ENCODE results near the gene HLF.
A peak's percentile ranks its signal among the peaks of the same experiment; 100 is the strongest.

HLF gene, protein sequence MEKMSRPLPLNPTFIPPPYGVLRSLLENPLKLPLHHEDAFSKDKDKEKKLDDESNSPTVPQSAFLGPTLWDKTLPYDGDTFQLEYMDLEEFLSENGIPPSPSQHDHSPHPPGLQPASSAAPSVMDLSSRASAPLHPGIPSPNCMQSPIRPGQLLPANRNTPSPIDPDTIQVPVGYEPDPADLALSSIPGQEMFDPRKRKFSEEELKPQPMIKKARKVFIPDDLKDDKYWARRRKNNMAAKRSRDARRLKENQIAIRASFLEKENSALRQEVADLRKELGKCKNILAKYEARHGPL

DNA sequence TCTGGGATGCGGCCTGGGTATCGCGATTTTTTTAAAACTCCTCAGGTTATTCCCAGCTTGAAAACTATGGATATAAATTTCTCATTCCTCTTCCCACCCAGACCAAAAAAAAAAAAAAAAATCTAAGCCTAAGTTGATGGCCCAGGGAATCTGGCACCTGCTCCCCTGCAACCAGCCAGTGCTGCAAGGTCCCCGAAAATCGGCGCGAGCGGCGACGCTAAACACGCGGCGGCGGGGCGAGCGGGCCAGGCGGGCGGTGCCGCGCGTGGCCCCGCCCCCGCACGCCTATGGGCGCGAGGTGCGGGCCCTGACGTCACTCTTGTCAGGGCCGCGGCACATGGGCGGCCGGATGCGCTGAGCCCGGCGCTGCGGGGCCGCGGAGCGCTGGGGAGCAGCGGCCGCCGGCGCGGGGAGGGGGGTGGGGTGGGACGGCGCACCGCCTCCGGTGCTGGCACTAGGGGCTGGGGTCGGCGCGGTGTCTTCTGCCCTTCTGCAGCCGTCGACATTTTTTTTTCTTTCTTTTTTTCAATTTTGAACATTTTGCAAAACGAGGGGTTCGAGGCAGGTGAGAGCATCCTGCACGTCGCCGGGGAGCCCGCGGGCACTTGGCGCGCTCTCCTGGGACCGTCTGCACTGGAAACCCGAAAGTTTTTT is at the start of gene HLF:
HLF (plus strand) TSS at position 316 of the 654 bp plus-strand sequence. CDS start 525 bp downstream, outside the sequence.
- H3K4me1 ChIP-seq (ENCODE audit: insufficient read depth, low read length), result peaks cover 11% of the 10 kb centered on the region; the same call in 1 of the 2 replicates
- H3K9ac ChIP-seq (ENCODE audit: low read depth, low read length), result no peak within 1 kb of the TSS
- H3K4me3 ChIP-seq (ENCODE audit: low read length), result peak within 1 kb of the TSS; percentile 61
- H3K9me3 ChIP-seq (ENCODE audit: insufficient read depth, low read depth, low read length), result no peaks in the 10 kb centered on the region
- H3K27ac ChIP-seq (ENCODE audit: low read length), result no peak within 1 kb of the TSS
- H3K36me3 ChIP-seq (ENCODE audit: insufficient read depth, low read depth, low read length), result no peaks in the 10 kb centered on the region
- peaks cover 91% of the 10 kb centered on the region for H3K27me3 ChIP-seq (ENCODE audit: insufficient read depth, low read length)

DNA sequence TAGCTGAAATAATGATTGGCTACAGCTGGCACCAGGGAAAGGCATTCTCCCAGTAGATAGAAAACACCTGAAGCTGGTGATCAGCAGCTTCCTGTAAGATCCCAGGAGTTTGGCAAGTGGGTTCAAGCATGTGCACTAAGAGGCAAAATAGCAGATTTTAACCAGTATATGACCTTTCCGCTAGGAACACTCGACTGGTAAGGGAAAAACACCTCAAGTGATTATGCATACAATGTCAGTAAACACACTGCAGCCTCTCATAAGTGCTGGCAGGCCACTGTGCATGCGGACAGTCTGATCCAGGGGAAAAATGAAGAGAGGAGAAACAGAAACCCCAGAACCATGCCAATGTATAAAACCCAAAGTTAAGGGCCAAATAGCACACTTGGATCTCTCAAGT is 49.0 kb upstream of the HLF start:
- no peaks in the 10 kb centered on the region for H3K36me3 ChIP-seq (ENCODE audit: insufficient read depth, low read depth, low read length)
- no peaks in the 10 kb centered on the region for H3K9me3 ChIP-seq (ENCODE audit: insufficient read depth, low read depth, low read length)
- H3K4me1 ChIP-seq (ENCODE audit: insufficient read depth, low read length), result no peaks in the 10 kb centered on the region
- no peak overlapping the region for H3K4me3 ChIP-seq (ENCODE audit: low read length)
- H3K27me3 ChIP-seq (ENCODE audit: insufficient read depth, low read length), result no peaks in the 10 kb centered on the region
- H3K9ac ChIP-seq (ENCODE audit: low read depth, low read length), result no peak overlapping the region
- no peak overlapping the region for H3K27ac ChIP-seq (ENCODE audit: low read length)

DNA sequence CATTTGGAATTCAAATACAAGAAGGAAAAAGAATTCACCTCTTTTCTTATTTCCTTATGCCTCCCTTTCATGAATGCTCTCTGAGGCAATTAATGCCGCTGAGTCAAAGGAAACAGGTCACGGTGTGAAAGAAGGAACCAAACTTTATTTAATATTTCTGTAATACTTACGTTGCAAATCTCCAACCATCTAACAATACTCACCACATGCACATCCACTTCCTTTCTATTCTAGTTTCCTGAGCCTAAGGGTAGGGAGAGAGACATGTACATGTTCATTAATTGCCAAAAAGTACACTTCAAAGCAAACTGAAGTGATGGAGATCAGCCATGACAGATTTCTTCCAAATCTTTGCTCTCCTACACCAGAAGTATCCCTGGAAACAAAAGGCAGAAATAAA is 47.9 kb upstream of the HLF start:
- no peak overlapping the region for H3K27ac ChIP-seq (ENCODE audit: low read length)
- H3K36me3 ChIP-seq (ENCODE audit: insufficient read depth, low read depth, low read length), result no peaks in the 10 kb centered on the region
- no peaks in the 10 kb centered on the region for H3K27me3 ChIP-seq (ENCODE audit: insufficient read depth, low read length)
- no peak overlapping the region for H3K4me3 ChIP-seq (ENCODE audit: low read length)
- no peaks in the 10 kb centered on the region for H3K4me1 ChIP-seq (ENCODE audit: insufficient read depth, low read length)
- no peaks in the 10 kb centered on the region for H3K9me3 ChIP-seq (ENCODE audit: insufficient read depth, low read depth, low read length)
- no peak overlapping the region for H3K9ac ChIP-seq (ENCODE audit: low read depth, low read length)

DNA sequence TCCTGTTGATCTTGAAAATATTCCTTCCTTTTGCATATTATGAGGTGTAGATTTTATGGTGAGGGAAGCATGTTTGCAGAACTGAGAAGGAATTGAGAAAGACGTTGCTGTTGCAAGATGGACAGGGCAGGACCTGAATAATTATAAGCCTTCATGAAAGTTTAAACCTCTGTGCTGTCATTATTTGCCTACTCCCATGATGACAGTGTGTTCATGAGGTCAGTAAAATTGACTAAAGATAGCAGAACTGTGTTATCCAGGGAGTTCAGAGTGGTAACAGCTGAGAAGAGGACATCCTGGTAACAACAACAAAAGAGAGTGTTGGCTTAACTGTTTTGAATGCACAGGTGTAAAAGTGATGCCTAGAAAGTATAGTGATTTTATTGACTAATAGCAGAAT is 45.3 kb upstream of the HLF start:
- Histone ChIP-seq H3K4me3 (ENCODE audit: low read length) (no peak overlapping the region), H3K27ac (ENCODE audit: low read length) (no peak overlapping the region), H3K36me3 (ENCODE audit: insufficient read depth, low read depth, low read length) (no peaks in the 10 kb centered on the region), H3K9ac (ENCODE audit: low read depth, low read length) (no peak overlapping the region), H3K9me3 (ENCODE audit: insufficient read depth, low read depth, low read length) (no peaks in the 10 kb centered on the region), H3K27me3 (ENCODE audit: insufficient read depth, low read length) (no peaks in the 10 kb centered on the region), H3K4me1 (ENCODE audit: insufficient read depth, low read length) (no peaks in the 10 kb centered on the region)

DNA sequence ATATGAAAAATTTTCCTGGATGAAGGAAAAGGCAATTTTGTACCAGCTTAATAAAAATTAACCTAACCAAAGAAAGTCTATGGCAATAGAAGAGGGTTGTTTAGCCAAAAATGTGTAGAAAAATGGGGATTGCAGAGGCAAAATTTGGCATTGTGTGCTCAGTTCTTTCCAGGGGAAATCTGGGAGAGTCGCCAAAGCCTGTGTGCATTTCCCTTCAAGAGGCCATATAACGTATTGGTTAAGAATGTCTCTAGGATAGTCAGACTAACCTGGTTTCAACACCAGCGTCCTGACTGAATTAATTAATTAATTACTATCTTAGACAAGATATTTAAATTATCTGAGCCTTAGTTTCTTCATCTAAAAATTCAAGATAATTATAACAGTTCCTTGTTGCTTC is 44.8 kb upstream of the HLF start:
- Histone ChIP-seq H3K9me3 (ENCODE audit: insufficient read depth, low read depth, low read length) (no peaks in the 10 kb centered on the region), H3K4me3 (ENCODE audit: low read length) (no peak overlapping the region), H3K27ac (ENCODE audit: low read length) (no peak overlapping the region), H3K4me1 (ENCODE audit: insufficient read depth, low read length) (no peaks in the 10 kb centered on the region), H3K27me3 (ENCODE audit: insufficient read depth, low read length) (no peaks in the 10 kb centered on the region), H3K36me3 (ENCODE audit: insufficient read depth, low read depth, low read length) (no peaks in the 10 kb centered on the region), H3K9ac (ENCODE audit: low read depth, low read length) (no peak overlapping the region)

DNA sequence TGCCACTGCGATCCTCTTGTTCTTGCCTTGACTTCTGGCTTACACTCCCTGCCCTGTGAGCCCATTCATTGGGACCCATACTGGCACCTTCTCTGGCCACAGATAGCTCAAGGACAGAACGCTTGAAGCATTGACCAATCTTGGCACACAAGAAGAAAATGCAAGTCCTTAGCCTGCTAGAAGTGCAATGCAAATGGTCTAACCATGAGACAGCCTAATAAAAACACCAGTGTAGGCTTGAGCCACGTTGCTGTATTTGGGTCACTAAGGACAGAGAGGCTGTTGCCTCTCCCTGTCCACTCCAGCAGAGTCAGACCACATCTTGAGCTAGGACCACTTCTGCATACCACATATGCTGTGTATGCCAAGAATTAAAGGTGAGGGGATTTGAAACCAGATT is 41.2 kb upstream of the HLF start:
- Histone ChIP-seq H3K9ac (ENCODE audit: low read depth, low read length) (no peak overlapping the region), H3K9me3 (ENCODE audit: insufficient read depth, low read depth, low read length) (no peaks in the 10 kb centered on the region), H3K4me3 (ENCODE audit: low read length) (no peak overlapping the region), H3K27ac (ENCODE audit: low read length) (no peak overlapping the region), H3K27me3 (ENCODE audit: insufficient read depth, low read length) (no peaks in the 10 kb centered on the region), H3K4me1 (ENCODE audit: insufficient read depth, low read length) (no peaks in the 10 kb centered on the region), H3K36me3 (ENCODE audit: insufficient read depth, low read depth, low read length) (no peaks in the 10 kb centered on the region)

DNA sequence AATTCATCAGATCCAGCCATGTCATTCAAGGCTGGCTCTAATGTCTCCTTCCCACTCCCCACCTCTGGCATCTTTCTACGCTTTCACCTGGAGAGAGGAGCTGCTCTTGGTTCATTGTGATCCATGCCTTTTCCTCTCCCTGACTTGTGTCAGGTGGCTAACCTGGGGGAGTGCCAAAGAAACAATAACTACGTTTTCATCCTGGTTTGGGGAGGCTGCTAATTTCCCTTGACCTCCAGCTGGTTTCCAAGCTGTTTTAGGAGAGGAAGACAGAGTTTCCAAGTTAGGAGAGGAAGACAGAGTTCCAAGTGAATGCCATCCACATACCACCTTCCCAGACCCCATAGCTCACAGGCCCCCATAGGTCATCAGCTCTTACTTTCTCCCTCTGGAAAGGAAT is 40.0 kb upstream of the HLF start:
- H3K36me3 ChIP-seq (ENCODE audit: insufficient read depth, low read depth, low read length), result no peaks in the 10 kb centered on the region
- no peak overlapping the region for H3K27ac ChIP-seq (ENCODE audit: low read length)
- no peaks in the 10 kb centered on the region for H3K9me3 ChIP-seq (ENCODE audit: insufficient read depth, low read depth, low read length)
- H3K27me3 ChIP-seq (ENCODE audit: insufficient read depth, low read length), result no peaks in the 10 kb centered on the region
- no peak overlapping the region for H3K9ac ChIP-seq (ENCODE audit: low read depth, low read length)
- H3K4me3 ChIP-seq (ENCODE audit: low read length), result no peak overlapping the region
- H3K4me1 ChIP-seq (ENCODE audit: insufficient read depth, low read length), result no peaks in the 10 kb centered on the region

DNA sequence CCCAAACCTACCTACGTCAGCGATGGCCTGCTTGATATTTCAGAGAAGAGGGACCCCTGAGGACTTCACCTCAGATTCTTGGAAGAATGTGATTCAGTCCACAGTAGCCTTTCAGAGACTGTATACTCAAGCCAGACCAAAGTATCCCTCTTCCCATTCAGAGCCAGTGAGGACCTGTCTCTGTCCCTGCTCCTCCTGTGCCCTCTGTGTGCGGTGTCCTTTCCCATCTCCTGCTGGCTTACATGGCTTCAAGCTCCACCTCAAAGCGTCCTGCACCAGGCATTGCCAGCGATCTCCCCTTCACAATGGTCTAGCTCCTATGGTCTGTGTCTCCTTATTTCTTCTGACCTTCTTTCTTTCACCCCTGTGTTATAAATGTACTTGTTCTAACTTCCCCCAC is 39.5 kb upstream of the HLF start:
- Histone ChIP-seq H3K9me3 (ENCODE audit: insufficient read depth, low read depth, low read length) (no peaks in the 10 kb centered on the region), H3K27ac (ENCODE audit: low read length) (no peak overlapping the region), H3K4me1 (ENCODE audit: insufficient read depth, low read length) (no peaks in the 10 kb centered on the region), H3K9ac (ENCODE audit: low read depth, low read length) (no peak overlapping the region), H3K36me3 (ENCODE audit: insufficient read depth, low read depth, low read length) (no peaks in the 10 kb centered on the region), H3K27me3 (ENCODE audit: insufficient read depth, low read length) (no peaks in the 10 kb centered on the region), H3K4me3 (ENCODE audit: low read length) (no peak overlapping the region)

DNA sequence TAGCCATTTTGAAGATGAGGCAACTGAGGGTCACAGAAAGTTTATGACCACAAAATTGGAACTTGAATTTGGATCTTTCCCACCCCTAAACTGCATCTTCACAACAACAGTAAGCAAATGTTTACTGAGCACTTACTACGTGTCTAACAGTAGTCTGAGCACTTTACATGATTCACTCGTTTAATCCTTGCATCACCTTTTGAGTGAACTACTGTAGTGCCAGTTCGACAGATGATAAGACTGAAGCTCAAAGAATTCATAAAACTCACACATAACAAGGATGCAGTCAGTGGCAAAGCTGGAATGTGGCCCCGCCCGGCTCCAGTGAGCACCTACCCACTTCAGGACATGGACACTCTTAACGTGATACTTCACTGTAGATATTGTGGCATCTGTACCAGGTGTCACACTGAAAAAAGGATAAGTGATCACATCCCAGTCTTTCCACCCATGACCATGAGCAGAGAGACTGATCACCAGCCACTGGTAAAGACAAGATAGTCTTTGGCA is 36.0 kb upstream of the HLF start:
- no peak overlapping the region for H3K9ac ChIP-seq (ENCODE audit: low read depth, low read length)
- no peak overlapping the region for H3K27ac ChIP-seq (ENCODE audit: low read length)
- H3K27me3 ChIP-seq (ENCODE audit: insufficient read depth, low read length), result no peaks in the 10 kb centered on the region
- H3K9me3 ChIP-seq (ENCODE audit: insufficient read depth, low read depth, low read length), result no peaks in the 10 kb centered on the region
- no peaks in the 10 kb centered on the region for H3K36me3 ChIP-seq (ENCODE audit: insufficient read depth, low read depth, low read length)
- no peak overlapping the region for H3K4me3 ChIP-seq (ENCODE audit: low read length)
- no peaks in the 10 kb centered on the region for H3K4me1 ChIP-seq (ENCODE audit: insufficient read depth, low read length)

DNA sequence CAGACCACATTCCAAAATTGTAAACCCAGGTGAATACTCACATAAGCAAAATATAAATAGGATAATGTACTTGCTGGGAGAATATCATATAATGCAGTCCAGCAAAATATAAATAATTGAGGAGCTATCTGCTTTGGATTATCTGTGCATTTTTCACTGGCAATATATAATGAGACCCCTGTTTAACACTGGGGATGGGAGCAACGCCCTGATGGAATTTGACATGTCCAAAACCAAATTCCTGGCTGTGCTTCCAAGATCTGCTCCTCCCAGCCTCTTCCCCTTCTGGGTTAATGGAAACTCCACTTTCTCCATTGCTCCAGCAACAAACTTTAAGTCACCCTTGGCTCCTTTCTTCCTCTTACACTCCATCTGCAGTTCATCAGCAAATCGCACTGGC is 35.5 kb upstream of the HLF start:
- Histone ChIP-seq H3K4me1 (ENCODE audit: insufficient read depth, low read length) (no peaks in the 10 kb centered on the region), H3K9ac (ENCODE audit: low read depth, low read length) (no peak overlapping the region), H3K4me3 (ENCODE audit: low read length) (no peak overlapping the region), H3K27me3 (ENCODE audit: insufficient read depth, low read length) (no peaks in the 10 kb centered on the region), H3K27ac (ENCODE audit: low read length) (no peak overlapping the region), H3K9me3 (ENCODE audit: insufficient read depth, low read depth, low read length) (no peaks in the 10 kb centered on the region), H3K36me3 (ENCODE audit: insufficient read depth, low read depth, low read length) (no peaks in the 10 kb centered on the region)

DNA sequence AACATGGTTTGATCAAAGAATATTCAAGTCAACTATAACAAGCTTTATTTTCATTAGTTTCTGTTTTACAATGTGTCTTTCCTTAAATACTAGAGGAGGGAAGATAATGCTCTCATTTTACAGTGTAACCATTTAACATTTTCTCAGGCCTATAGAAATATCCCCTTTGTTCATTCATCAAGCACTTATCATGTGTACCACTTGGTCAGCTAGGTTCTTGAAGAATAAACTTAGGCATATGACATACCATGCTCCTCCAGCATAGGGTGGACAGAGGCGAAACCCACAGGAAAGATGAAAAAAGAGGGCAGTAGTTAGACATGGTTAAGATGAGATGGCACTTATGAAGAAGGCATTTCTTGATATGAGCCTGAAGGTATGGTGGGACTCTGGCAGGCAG is 34.0 kb upstream of the HLF start:
- Histone ChIP-seq H3K27me3 (ENCODE audit: insufficient read depth, low read length) (no peaks in the 10 kb centered on the region), H3K9ac (ENCODE audit: low read depth, low read length) (no peak overlapping the region), H3K4me3 (ENCODE audit: low read length) (no peak overlapping the region), H3K4me1 (ENCODE audit: insufficient read depth, low read length) (no peaks in the 10 kb centered on the region), H3K27ac (ENCODE audit: low read length) (no peak overlapping the region), H3K9me3 (ENCODE audit: insufficient read depth, low read depth, low read length) (no peaks in the 10 kb centered on the region), H3K36me3 (ENCODE audit: insufficient read depth, low read depth, low read length) (no peaks in the 10 kb centered on the region)

DNA sequence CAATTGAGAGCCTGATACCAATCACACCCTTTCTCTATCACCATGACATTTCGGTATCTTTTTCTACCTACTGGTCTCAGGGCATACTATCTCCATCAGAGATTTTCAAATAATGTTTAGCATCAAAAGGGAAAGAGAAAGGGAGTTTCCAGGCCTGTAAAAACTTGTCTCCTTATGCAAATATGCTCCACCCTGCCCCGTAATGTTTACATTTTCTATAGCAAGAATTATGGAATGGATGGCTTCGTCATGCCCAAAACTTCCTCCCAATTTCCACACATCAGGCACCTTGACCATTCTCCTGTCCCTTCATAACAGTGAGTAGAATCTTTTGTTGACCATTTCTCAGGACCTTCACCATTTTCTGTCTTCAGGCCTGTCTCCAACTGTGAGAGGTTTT is 30.9 kb upstream of the HLF start:
- H3K27me3 ChIP-seq (ENCODE audit: insufficient read depth, low read length), result peaks cover 18% of the 10 kb centered on the region

More for the DNA sequence above, 30.9 kb upstream of the HLF start:
- Histone ChIP-seq H3K4me1 (ENCODE audit: insufficient read depth, low read length) (no peaks in the 10 kb centered on the region), H3K4me3 (ENCODE audit: low read length) (no peak overlapping the region), H3K9ac (ENCODE audit: low read depth, low read length) (no peak overlapping the region), H3K27ac (ENCODE audit: low read length) (no peak overlapping the region), H3K36me3 (ENCODE audit: insufficient read depth, low read depth, low read length) (no peaks in the 10 kb centered on the region), H3K9me3 (ENCODE audit: insufficient read depth, low read depth, low read length) (no peaks in the 10 kb centered on the region)

Data from iPS-20b (cell line).